GM21526 (cell line): ENCODE results near the gene IPO13.

Source experiments
- ATAC-seq: cut with Tn5 transposase; IDR thresholded peaks from one replicate; pipeline ENCODE4 v1.9.1; 2021; ENCODE audit warnings: moderate library complexity; ENCODE audit not compliant: unreplicated experiment, low FRiP score

The IPO13 gene

DNA sequence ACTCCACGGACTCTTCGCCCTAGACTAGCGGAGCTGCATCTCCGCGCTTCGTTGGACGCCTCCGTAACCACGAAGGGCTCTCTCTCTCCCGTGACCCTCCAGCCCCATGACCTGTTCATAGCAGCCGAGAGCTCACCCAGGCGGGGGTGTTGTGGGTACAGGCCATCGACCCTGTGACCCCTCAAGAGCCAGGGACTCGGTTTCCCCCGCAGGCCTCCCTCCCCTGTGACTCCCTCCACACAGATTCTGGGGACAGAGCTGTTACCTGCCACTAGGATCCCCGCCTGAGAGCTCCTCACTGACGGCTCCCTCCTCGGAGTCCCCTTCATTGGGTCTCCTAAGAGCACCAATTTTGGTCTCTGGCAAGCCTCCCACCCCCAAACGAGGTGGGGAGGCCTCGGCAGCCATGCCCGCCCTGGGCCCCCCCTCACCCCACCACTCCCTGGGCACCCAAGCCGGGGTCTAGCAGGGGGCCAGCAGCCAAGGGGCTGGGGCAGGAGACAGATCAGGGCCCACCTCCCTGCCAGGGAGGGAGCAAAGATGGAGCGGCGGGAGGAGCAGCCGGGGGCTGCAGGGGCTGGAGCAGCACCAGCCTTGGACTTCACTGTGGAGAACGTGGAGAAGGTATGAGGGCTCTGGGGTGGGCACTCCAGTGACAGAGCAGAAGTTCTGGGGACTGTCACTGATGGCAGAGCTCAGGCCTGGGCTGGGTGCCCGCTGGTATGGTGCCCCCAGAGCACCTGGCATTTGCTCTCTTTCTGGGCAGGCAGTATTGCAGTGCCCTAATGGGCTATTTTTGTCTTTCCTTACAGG is 517 bp downstream of the IPO13 start:
- no peak for ATAC-seq

DNA sequence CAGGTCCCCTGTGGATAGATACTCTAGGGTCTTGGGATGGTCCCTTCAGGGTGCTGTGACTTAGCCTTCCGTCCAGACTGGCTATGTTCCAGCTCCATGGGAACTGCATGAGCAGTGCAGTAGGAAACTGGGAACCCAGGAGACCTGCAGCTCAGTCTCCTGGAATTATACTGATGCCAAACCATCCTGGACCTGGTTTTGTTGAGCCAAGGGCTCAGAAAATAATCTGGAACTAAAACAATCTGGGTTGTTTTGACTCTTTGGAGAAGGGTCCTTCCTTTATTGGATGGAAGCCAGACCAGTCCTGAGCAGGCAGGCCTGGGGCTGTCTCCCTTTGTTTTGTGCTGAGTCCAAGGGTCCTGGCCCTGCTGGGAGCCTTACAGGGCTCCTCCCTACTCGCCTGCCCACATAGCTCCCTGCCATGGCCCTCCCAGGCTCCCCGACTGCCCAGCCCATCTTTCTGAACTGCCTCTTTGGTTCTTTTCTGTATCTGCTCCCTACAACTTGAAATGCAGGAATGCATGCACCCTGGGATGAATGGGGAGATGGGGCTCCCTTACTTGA is 1.2 kb downstream of the IPO13 start:
- no peak for ATAC-seq

DNA sequence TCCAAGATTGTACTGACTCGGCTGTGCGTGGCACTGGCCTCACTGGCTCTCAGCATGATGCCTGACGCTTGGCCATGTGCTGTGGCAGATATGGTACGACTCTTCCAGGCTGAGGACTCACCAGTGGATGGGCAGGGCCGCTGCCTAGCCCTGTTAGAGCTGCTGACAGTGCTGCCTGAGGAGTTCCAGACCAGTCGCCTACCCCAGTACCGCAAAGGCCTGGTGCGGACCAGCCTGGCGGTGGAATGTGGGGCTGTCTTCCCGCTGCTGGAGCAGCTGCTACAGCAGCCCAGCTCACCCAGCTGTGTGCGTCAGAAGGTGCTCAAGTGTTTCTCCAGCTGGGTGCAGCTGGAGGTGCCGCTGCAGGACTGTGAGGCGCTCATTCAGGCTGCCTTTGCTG is 2.9 kb downstream of the IPO13 start:
- ATAC-seq: no peak

DNA sequence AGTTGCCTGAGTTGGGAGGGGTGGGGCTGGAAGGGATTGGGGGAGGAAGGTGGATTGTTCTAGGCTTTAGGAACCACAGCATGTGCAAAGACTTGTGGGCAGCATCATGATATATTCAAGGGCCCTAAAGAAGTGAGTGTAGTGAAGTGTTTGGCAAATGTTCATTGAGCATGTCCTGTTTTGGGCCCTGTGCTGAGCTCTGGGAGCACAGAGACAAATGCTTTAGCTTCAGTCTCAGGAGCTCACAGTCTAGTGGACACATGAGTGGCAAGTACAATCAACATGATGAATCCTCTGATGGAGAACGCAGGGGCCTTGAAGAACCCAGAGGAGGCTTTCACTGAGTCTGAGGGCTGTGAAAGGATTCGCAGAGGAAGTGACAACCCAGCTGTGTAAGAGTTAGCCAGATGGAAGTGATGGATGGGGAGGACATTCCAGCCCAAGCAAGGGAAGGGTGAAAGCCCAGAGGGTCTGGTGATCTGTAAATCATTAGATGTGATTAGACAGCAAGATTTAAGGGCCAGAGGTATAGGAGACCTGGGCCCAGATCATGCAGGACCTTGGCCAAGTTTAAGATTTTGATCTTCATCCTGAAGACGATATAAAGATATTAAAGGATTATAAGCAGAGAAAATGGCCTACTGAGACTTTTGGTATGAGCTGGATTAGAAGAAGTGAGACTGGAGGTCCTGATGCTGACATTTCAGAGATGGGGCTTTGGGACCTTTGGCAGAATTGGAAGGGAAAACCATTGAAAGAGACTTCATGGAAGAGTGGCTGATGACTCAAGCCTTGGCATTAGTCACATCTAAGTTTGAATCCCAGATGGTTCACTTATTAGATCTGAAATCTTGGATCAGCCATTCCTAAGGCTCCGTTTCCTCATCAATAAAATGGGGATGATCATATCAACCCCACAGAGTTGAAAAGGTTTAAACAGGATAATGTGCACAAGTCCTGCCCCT is 4.6 kb downstream of the IPO13 start:
- no peak for ATAC-seq

GRCh38 chr1:43952731-43953346 is 6.1 kb downstream of the IPO13 start:
- no peak for ATAC-seq

DNA sequence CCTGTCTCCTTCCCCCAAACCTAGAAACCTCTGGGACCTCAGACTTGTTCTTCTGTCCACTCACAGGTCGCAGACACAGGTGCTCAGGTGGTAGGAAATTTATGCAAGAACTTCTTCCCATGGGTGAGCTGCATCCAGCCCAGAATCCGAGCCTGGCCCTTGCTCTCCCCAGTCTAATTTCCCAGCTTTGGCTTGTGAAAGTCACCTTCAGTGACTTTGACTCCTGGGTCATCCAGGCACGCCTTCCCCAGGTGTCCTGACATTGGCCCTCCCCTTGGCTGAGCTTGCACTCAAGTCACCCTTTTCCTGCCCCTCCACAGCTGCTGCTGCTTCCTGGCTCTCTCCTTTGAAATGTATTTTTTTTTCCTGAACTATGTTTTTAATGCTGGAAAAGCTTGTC is 6.6 kb downstream of the IPO13 start:
- ATAC-seq: no peak

GRCh38 chr1:43954036-43954435 is 7.3 kb downstream of the IPO13 start:
- no peak for ATAC-seq

- no peak for ATAC-seq
Measured at GRCh38 chr1:43956234-43956633, 9.5 kb downstream of the IPO13 start.

- ATAC-seq: no peak
Measured at GRCh38 chr1:43957407-43958040, 10.8 kb downstream of the IPO13 start.

DNA sequence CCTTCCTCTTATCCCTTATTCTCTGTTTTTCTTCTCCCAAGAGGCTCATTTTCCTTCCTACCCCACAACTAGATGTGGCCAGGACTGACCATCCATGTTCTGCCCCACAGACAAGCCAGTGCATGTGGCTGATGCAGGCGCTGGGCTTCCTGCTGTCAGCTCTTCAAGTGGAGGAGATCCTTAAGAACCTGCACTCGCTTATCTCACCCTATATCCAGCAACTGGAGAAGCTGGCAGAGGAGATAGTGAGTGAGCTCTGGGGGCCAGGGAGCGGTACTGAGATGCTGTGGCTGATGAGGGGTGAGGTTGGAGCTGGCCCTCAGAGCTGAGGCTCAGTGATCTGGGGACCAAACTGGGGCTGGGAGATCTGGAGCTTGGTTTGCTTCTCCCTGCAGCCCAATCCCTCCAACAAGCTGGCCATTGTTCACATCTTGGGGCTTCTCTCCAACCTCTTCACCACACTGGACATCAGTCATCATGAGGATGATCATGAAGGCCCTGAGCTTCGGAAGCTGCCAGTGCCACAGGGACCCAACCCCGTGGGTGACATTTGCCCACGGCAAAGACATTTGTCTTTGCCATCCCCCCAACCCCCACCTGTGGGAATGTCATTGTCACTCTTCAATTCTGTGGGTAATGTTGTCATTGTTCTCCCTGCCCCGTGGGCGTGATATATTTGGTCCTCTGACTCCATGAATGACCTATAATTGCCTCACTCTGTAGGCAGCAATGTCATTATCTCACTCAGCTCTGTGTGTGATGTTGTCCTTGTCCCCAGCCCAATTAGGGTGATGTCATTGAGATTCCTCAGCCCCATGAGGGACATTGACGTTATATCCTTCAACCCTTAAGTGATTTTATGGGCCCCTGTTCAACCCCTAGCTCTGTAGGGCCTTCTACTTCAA is 11.9 kb downstream of the IPO13 start:
- ATAC-seq: no peak

- no peak for ATAC-seq
Measured at GRCh38 chr1:43960798-43961197, 14.0 kb downstream of the IPO13 start.

DNA sequence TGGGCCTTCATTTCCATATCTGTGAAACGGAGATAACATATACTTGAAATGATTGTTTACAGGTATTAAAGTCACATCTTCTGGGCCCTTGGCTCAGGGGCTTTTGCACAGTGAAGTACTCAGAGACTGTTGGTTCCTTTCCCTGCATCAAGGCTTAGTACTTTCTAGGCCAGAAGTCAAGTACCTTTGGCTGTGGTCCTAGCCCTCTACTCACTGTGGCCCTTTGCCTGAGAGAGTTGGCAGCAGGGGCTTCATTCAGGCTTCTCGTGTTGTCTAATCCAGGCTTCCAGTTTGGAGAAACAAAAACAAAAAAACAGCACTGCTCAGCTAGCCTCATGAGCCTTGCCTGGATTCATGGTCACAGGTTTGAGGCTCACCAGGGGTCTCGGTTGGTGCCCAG is 14.9 kb downstream of the IPO13 start:
- ATAC-seq: no peak

DNA sequence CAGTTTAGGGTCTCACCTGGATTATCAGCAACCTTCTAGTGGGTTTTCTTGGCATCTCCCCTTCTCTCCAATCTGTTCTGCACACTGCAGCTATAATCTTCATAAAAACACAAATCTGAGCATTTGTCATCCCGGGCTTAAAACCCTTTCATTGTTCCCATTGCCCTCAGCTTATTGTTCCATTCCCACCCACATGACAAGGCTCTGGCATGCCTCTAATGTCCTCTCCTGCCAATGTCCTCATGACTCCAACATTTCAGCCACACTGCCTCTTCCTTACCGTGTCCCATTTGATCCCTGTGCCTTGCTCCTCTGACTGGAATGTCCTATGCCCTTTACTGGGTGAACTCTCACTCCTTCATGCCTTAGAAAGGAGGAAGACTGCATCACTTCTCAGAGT is 15.6 kb downstream of the IPO13 start:
- ATAC-seq: no peak

DNA sequence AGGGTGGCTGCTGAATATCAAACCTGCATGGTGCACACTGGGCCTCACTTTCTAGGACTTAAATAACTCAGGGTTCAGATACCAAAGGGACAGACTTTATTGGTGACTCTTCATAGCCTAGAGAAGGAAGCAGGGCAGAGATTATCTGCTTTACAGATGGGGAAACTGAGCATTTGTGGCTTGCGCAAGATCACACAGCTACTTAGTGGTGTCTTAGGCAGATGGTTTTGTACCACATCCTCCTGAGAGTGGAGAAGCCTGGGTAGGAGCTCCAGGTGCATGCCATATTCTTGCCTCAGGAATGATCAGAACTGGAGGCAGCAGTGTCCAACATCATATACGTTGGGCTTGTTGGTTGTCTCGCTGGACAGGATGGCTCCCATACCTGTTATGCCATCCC is 16.3 kb downstream of the IPO13 start:
- no peak for ATAC-seq

- ATAC-seq: no peak
Measured at GRCh38 chr1:43963890-43964289, 17.1 kb downstream of the IPO13 start.

DNA sequence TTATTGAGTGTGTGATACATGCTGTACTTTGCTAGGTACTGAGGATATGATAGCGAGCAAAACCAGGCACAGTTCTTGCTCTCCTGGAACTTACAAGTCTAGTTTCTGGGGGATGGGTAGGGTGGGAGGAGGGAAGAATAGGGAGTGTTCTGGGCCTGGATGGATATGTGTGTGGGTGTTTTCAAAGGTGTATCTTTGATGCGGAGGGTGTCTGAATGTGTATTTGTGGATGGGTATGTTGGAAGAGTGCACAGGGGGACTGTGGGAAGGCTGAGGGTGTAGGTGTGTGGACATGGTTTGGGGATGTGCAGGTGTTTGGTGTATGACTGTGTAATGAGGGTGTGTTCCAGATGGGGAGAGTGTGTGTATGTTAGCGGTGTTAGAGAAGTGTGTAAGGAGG is 18.6 kb downstream of the IPO13 start:
- ATAC-seq: no peak

- ATAC-seq: no peak
Measured at GRCh38 chr1:43968348-43968948, 21.7 kb downstream of the IPO13 start.

- no peak for ATAC-seq
Measured at GRCh38 chr1:43969416-43969745, 22.6 kb downstream of the IPO13 start.
